HG03196 (cell line): ENCODE measurements around the gene TNFRSF12A.
A peak's percentile ranks its signal among the peaks of the same experiment; 100 is the strongest.

Experiments
- ATAC-seq: cut with Tn5 transposase; IDR thresholded peaks from one replicate; pipeline ENCODE4 v1.9.1; 2021; ENCODE audit not compliant: unreplicated experiment

TNFRSF12A gene

DNA sequence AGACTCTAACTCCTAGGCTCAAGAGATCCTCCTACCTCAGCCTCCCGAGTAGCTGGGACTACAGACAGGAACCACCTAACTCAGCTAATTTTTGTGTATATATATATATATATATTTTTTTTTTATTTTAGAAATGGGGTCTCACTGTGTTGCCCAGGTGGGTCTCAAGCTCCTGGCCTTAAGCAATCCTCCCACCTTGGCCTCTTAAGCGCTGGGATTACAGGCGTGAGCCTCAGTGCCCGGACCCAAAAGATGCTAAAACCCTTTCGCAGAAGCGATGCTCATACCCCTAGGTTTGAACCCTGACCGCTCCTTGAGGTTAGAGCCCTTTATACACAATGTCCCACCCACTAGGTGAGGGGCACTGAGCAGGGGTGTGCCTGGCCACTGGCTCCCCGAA is 9.7 kb upstream of the TNFRSF12A start:
- ATAC-seq: no peak

DNA sequence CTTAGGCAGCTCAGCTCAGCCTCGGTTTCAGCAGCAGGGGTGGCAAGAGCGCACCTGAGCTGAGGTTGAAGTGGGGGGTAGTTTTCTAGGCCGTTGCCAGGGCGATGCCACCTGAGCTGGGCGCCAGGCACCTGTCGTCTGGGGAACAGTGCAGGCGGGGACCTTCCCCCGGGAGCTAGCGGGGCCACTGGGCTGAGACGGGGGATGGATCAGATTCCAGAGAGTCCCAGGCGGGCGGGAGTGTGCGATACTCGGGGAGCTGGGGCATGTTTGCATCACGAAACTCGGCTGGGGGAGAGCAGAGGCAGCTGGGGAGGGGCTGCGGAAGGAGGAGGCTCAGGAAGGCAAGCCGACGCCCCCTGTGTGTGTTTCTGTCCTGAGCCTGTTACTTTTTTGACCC is 7.9 kb upstream of the TNFRSF12A start:
- no peak for ATAC-seq

DNA sequence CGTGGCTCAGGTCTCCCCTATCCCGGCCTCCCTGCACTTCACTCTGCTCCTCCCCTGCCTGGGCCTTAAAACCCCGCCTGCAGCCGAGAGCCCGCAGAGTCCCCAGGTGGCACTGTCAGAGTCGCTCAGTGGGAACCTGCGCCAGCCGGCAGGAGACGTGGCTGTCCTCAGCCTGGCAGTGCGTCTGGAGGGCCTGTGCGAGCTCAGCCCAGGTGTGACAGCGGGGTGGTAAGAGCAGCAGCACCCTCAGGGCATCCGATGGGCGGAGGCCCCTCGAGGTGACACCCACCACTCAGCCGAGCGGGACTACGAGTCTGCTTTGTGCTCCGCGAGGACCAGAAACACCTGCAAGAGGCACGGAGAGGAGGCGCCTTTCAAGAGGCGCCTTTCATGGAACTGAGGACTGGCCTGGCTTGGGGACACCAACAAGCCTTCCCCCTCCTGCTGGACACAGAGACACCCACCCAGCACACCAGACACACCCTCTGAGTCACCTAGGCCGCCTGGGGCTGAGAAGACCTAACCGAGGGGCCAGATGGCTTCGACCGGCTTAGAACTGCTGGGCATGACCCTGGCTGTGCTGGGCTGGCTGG is 7.2 kb upstream of the TNFRSF12A start, which contains the start of gene CLDN9:
TSS of gene CLDN9 (plus strand) at position 96 of the 593 bp plus-strand sequence. CDS start at position 536, 440 bp downstream.
- ATAC-seq: no peak

DNA sequence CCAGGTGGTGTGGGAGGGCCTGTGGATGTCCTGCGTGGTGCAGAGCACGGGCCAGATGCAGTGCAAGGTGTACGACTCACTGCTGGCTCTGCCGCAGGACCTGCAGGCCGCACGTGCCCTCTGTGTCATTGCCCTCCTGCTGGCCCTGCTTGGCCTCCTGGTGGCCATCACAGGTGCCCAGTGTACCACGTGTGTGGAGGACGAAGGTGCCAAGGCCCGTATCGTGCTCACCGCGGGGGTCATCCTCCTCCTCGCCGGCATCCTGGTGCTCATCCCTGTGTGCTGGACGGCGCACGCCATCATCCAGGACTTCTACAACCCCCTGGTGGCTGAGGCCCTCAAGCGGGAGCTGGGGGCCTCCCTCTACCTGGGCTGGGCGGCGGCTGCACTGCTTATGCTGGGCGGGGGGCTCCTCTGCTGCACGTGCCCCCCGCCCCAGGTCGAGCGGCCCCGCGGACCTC is 6.6 kb upstream of the TNFRSF12A start:
- ATAC-seq: no peak

DNA sequence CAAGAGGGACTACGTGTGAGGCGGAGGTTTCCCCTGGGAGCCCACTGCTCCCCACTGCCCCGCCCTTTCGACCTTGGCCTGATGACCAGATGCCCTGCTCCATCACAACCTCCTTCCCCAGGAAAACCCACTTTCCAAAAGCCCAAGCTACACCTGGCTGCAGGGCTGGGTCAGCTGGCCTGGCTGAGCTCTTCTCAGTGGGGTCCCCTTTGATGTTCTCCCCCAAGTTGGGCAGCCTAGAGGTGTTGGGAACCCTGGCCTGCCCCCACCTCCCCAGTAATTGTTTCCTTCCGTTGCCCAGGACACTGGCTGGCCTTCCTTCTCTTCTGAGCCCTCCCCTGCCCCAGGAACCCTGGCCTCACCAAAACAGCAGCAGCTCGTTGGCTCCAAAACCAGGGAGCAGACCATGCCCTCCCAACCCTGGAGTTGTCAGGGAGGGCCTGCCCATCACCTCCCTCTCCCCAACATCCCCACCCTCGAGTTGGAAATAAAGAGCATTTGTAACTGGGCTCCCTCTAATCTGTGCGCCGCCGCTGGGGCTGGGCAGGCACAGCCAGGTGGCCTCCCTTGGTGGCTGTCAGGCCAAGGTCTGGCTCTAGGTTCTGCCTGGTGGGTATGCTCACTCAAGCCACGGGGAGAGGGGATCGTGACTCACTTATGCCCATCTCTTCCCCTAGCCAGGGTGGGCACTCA is 6.0 kb upstream of the TNFRSF12A start:
- ATAC-seq: no peak

DNA sequence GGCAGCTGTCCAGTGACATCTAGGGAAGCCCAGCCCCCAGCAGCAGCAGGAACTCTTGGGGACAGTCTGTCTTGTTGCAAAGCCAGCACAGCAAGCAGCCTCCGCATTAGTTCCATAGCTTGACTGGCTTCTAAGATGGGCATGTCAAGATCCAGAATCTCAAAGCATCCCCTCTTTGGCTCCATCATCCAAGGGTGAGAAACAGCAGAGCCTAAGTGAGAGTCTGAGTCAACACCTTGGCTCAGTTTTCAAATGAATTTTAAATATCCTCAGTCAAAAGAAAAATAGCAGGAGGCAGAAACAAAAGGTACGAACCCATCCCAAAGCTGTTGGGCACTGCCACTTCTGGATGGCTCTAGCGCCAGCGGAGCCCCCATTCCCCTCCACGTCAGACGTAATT is 5.2 kb upstream of the TNFRSF12A start:
- no peak for ATAC-seq

DNA sequence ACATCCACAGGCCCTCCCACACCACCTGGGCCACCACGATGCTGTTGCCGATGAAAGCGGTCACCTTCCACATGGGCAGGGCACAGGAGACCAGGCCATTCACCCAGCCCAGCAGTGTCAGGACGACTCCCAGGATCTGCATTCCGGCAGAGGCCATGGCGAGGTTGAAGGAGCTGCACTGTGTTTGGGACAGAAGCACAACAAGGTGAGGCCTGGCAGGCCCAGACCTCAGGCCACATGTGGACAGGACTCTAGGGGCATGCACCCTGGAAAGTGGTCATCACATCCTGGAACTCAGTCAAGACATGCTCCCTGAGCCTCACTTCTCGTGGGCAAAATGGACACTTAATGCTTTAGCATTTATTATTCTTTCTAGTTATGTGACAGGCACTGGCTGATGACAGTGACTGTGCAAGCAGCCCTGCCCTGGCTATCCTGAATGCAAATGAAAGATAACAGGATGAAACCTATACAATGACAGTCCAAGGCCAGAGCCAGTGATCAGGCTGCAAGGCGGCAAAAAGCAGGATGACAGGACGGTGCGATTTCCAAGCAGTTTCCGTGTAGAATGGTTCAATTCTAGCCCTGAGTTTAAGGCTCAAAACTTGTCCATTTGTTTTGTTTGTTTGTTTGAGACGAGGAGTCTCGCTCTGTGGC is 4.2 kb upstream of the TNFRSF12A start:
- ATAC-seq: no peak

DNA sequence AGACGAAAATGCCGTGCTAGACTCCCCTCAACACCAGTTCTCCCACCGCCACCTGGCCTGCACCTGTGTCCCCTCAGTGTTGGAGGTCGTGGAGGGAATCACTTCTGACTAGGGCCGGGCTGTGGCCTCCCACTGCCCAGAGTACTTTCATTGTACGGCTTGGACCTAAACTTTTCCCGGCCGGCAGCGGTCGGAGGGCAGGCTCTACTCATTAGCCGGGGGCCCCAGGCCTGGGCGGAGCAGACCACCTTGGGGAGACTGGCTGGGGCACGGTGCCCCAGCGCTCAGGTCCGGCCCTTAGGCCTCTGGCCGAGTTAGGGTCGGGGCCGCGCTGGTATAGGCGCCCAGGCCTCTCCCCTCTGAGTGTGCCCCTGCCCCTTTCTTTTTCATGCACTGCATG is 2.8 kb upstream of the TNFRSF12A start:
- no peak for ATAC-seq

DNA sequence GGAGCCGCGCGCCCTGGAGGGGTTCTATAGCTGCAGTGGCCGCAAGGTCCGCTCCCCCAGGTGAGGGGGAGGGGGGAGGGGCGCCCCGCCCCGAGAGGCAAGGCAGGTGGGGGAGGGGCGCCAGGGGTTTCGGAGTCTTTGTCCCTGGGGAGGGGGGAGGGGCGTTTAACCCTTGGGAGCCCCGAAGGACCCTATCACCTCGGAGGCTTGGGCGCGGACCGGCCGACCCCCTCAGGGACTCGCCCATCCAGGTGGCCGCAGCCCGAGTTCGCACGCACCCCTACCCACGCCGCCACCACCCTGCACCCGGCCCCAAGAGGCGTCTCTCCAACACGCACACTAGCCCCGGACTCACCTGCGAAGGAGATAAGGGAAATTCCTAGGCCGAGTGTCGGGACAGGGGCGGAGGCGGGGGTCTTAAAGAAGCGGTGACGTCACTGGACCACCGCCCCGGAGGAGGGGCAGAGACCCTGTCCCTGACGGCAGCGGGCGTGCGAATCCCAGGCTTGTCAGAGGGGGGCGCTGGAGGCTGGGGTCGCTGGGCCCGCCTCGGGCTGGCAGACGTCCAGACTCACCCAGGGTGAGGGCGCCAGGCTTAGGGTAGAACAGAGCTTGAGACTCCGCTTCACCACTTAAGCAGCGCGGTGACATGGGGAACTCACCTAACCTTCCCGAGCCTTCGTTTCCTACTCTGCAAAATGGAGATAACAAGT is 2.2 kb upstream of the TNFRSF12A start, which contains the start of gene CLDN6:
TSS of gene CLDN6 (minus strand) at position 390 of the 713 bp plus-strand sequence. CDS start 2,162 bp downstream, outside the sequence.
- no peak for ATAC-seq

DNA sequence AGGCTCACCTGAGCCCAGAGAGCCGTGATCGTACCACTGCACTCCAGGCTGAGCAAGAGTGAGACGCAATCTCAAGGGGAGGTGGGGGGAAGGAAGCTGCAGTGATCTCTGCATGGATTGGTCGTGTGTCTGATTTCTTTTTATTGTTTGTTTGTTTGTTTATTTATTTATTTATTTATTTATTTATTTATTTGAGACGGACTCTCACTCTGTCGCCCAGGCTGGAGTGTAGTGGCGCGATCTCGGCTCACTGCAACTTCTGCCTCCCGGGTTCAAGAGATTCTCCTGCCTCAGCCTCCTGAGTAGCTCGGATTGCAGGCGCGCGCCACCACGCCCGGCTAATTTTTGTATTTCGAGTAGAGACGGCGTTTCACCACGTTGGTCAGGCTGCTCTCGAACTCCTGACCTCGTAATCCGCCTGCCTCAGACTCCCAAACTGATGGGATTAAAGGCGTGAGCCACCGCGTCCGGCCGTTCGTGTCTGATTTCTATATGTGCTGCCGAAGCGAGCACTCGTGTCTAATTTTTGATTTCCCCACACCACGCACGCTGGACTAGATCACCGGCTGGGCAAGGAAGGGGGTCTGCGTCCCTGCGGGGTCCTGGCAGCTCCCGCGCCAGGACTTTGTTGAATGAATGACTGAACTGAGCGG is 448 bp upstream of the TNFRSF12A start:
- no peak for ATAC-seq

DNA sequence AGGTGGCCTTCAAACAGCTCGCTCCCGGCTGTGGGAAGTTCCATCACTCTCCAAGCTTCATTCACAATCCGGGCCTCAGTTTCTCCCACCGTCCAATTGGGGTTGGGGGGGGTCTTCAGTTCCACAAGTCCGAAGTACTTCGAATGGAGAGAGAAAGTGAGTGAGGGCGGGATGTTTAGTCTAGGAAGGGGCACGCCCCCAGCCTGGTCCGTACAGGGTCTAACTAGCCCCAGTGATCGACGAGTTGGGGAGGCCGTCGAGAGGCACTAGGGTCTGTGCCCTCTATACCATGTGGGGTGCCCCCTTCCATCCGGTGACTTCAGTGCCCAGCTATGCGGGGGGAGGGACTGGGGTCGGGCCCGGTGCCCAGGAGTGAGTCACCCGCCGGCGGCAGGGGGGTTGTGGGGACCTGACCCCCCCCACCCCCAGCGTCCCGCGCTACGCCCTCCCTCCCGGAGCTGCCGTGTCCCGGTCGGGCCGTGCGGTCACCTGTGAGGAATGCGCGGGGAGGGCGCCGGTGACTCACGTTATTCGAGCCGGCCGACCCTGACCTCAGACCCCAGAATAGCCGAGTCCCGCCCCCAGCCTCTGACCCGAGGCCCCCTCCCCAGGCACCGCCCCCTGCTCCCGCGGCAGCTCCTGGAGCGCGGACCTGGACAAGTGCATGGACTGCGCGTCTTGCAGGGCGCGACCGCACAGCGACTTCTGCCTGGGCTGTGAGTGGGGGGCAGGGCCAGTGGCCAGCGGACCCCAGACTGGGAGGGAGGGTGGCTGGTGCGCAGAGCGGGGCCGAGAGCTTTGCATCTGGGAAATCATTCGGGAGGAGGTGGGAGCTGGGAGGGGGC is 658 bp downstream of the TNFRSF12A start:
- ATAC-seq: no peak

DNA sequence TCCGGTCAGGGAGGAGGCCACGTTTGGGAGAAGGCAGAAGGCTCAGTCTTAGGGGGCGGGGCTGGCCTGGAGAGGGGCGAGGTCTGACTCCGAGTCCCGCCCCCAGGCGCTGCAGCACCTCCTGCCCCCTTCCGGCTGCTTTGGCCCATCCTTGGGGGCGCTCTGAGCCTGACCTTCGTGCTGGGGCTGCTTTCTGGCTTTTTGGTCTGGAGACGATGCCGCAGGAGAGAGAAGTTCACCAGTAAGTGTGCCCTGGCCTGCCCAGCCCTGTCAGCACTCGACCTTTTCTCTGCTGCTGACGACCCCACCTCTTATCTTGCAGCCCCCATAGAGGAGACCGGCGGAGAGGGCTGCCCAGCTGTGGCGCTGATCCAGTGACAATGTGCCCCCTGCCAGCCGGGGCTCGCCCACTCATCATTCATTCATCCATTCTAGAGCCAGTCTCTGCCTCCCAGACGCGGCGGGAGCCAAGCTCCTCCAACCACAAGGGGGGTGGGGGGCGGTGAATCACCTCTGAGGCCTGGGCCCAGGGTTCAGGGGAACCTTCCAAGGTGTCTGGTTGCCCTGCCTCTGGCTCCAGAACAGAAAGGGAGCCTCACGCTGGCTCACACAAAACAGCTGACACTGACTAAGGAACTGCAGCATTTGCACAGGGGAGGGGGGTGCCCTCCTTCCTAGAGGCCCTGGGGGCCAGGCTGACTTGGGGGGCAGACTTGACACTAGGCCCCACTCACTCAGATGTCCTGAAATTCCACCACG is 1.5 kb downstream of the TNFRSF12A start:
- ATAC-seq: no peak

DNA sequence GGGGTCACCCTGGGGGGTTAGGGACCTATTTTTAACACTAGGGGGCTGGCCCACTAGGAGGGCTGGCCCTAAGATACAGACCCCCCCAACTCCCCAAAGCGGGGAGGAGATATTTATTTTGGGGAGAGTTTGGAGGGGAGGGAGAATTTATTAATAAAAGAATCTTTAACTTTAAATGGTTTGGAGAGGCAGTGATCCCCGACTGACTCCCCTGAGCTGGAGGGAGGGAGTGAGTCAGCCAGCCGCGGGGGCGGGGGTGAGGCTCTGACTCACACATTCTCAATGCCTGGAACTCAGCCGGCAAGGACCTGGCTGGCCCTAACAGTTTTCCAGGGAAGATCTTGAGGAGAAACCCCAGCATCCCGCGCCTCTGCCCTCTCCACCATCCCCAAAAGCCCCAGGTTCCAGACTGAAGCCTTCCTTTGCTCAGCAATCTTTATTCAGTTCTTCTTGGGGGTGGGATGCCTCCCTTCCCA is 2.1 kb downstream of the TNFRSF12A start:
- no peak for ATAC-seq

DNA sequence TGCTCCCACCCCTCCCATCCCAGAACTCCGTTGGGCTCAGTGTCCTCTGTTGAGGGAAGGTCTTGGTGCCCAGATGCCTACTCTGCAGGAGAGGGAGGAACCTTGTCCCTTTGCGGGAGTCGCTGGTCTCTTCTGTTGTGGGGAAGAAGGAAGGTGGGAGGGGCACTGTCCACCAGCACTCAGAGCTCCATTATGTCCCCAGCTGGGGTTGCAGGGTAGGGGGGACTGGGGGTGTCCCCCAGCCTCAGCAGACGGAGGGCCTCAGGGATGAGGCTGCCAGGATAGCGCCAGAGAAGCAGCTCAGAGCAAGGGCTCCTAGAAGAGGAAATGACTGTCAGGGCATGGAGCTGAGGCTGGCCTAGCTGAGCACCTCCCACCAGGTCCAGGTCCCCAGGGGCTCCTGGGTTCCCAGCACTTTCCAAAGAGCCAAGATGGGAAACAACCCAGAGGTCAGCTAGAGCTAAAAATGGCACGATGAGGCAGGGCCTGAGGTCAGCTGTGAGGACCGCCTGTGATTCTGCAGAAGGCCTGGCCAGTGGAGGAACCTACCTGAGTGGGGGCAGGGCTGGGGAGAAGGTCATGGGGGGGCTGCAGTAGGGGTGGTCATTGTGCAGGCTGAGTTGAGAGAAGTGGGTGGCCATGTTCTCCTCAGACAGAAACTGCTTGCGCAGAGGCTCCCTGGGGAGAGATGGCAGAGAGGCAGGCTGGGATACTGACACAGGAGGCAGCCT is 2.7 kb downstream of the TNFRSF12A start:
- ATAC-seq: no peak

DNA sequence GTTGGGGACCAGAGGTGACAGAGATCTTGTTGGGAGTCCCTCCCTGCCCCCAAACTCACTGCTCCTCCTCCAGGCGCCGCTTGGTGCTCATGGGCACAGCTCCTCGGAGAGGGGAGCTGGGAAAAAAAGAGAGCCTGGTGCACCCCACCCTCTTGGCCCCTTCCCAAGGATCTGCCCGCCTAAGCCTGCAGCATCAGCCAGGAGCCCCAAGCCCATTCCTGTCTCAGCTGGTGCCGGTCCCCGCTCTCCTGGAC is 3.2 kb downstream of the TNFRSF12A start:
- peak; percentile 2 for ATAC-seq

DNA sequence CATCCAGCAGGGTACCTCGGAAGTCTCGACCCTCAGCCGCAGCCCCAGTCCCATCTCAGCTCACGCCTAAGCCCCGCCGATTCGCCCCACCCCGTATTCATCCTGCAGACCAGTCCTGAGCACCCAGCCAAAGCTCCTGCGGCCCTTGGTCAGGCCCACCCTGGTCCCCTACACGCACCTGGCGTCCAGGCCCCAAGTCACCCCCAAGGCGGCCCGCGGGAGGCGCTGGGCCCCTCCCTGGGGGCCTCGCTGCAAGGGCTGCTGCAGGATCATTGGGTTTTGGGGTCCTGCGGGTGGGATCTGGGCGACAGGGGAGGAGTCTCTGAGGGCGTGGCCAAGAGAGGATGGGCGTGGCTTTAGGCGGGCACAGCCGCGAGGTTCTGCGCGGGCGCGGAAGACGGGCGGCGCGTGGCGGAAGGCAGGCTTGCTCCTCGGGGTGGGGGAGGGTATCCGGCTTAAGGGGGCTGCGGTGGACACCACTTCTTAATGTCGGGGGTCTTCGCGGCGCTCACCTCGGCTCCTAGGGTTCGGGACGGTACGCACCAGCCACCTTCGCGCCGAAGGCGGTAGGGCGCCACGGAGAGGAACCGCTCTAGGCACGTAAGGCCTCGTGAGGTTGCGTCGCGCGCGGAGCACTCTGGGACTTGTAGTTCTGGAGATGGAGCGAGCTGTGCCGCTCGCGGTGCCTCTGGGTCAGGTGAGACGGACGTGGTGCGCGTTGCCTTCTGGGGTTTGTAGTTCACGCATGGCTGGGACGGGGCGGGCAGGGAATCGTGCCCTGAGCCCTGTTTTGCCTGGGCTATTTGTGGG is 3.7 kb downstream of the TNFRSF12A start, which contains the start of the genes HCFC1R1 and THOC6:
TSS of gene HCFC1R1 (minus strand) at position 274 of the 810 bp plus-strand sequence. CDS start at position 273, 1 bp downstream.
TSS of gene THOC6 (plus strand) at position 367 of the 810 bp plus-strand sequence. CDS start at position 659, 292 bp downstream.
- ATAC-seq: peak; percentile 65
